ENCODE results near the gene HLF.

- no peak for TF ChIP-seq CTCF (IDR thresholded peaks at IDR 0.05)
- TF ChIP-seq POLR2A (IDR thresholded peaks at IDR 0.05), result no peak
- no peak for TF ChIP-seq POLR2AphosphoS5 (IDR thresholded peaks at IDR 0.05)
These were observed 9.8 kb downstream of the HLF start for GRCh38 chr17:55274355-55275255.

Measured in upper lobe of left lung (tissue), 4 donors.